ENCODE data around the gene ZNF724.
A peak's percentile ranks its signal among the peaks of the same experiment; 100 is the strongest.

GRCh38 chr19:23286477-23286876 lies 36.3 kb upstream of the ZNF724 start:
- peak; percentile 75 for TF ChIP-seq CTCF (conservative IDR thresholded peaks at IDR 0.05; ENCODE audit: low read length)
- TF ChIP-seq EZH2phosphoT487 (IDR thresholded peaks at IDR 0.05; ENCODE audit: borderline replicate concordance, low read depth, low read length): no peak

Measured in OCI-LY7 (cell line).